Muscle of back (tissue), 13 donors: ENCODE measurements around the gene NT5DC1. TPM values are rescaled to one million over a fixed set of nuclear protein-coding genes. Genes with fewer than 3 reads are reported as not detected.

Experiments
- DNase-seq, 3 donors: peaks; one replicate each; pipeline versions ENCODE4 v3.0.0 to v3.0.0-alpha.2; 2013
- long read RNA-seq, 9 donors: transcript quantifications; one replicate each; lab custom pipeline, GENCODE V29; 2026
- polyA plus RNA-seq, 10 donors: library from polyadenylated mRNA; unstranded; fragments of 120-200 nt; gene quantifications; one replicate each; pipeline ENCODE4 v1.2.1, GENCODE V29; 2013; ENCODE audit not compliant: insufficient read length in 10 of 10

Gene NT5DC1
- polyA plus RNA-seq = 10 to 100 TPM; 15.3 to 27.1 (median 21.3) TPM
- long read RNA-seq, donor 1, full-length matches to known transcripts = 5 of 5 reads
- long read RNA-seq, donor 1, partial matches to known transcripts = 0 of 5 reads
- long read RNA-seq, donor 1, other reads (novel, unspliced or antisense) = 0 of 5 reads
- long read RNA-seq, donor 2, full-length matches to known transcripts = 4 of 4 reads
- long read RNA-seq, donor 2, partial matches to known transcripts = 0 of 4 reads
- long read RNA-seq, donor 2, other reads (novel, unspliced or antisense) = 0 of 4 reads
- long read RNA-seq, donor 3 = 0 reads
- long read RNA-seq, donor 4, full-length matches to known transcripts = 2 of 2 reads
- long read RNA-seq, donor 4, partial matches to known transcripts = 0 of 2 reads
- long read RNA-seq, donor 4, other reads (novel, unspliced or antisense) = 0 of 2 reads
- long read RNA-seq, donor 5, full-length matches to known transcripts = 4 of 4 reads
- long read RNA-seq, donor 5, partial matches to known transcripts = 0 of 4 reads
- long read RNA-seq, donor 5, other reads (novel, unspliced or antisense) = 0 of 4 reads
- long read RNA-seq, donor 6, full-length matches to known transcripts = 10 of 10 reads
- long read RNA-seq, donor 6, partial matches to known transcripts = 0 of 10 reads
- long read RNA-seq, donor 6, other reads (novel, unspliced or antisense) = 0 of 10 reads
- long read RNA-seq, donor 7, full-length matches to known transcripts = 2 of 2 reads
- long read RNA-seq, donor 7, partial matches to known transcripts = 0 of 2 reads
- long read RNA-seq, donor 7, other reads (novel, unspliced or antisense) = 0 of 2 reads
- long read RNA-seq, donor 8, full-length matches to known transcripts = 2 of 2 reads
- long read RNA-seq, donor 8, partial matches to known transcripts = 0 of 2 reads
- long read RNA-seq, donor 8, other reads (novel, unspliced or antisense) = 0 of 2 reads
- long read RNA-seq, donor 9, full-length matches to known transcripts = 1 of 1 reads
- long read RNA-seq, donor 9, partial matches to known transcripts = 0 of 1 reads
- long read RNA-seq, donor 9, other reads (novel, unspliced or antisense) = 0 of 1 reads

- peak; percentile 69 to 95 (median 84) for DNase-seq
These were observed at the start of gene NT5DC1 for GRCh38 chr6:116100419-116101301. Gene NT5DC1 (plus strand): TSS chr6:116100853. CDS start chr6:116100931, 78 bp downstream.

- no peak for DNase-seq
These were observed 49.4 kb upstream of the NT5DC1 start for GRCh38 chr6:116051244-116051643.

GRCh38 chr6:116055513-116055912, 45.1 kb upstream of the NT5DC1 start:
- no peak for DNase-seq

GRCh38 chr6:116057766-116058165, 42.9 kb upstream of the NT5DC1 start:
- no peak for DNase-seq

GRCh38 chr6:116059713-116060571, 40.7 kb upstream of the NT5DC1 start:
- no peak for DNase-seq

- DNase-seq = peak in 2 of 3 donors; percentile 13 to 46
These were observed 39.9 kb upstream of the NT5DC1 start, which contains the start of gene FRK for GRCh38 chr6:116060572-116061283. Gene FRK (minus strand): TSS chr6:116060891. CDS start chr6:116060311, 580 bp downstream.

- DNase-seq = no peak
These were observed 38.2 kb upstream of the NT5DC1 start for GRCh38 chr6:116062496-116062895.

- DNase-seq = no peak
These were observed 36.0 kb upstream of the NT5DC1 start for GRCh38 chr6:116064666-116065065.

GRCh38 chr6:116066789-116067188, 33.9 kb upstream of the NT5DC1 start:
- DNase-seq = no peak

- peak in 1 of 3 donors; percentile 39 for DNase-seq
These were observed 30.6 kb upstream of the NT5DC1 start for GRCh38 chr6:116070101-116070500.

- DNase-seq = peak in 2 of 3 donors; percentile 49 to 70
These were observed 29.9 kb upstream of the NT5DC1 start for GRCh38 chr6:116070616-116071389.

GRCh38 chr6:116072368-116072767, 28.3 kb upstream of the NT5DC1 start:
- DNase-seq = no peak

GRCh38 chr6:116073765-116074440, 26.8 kb upstream of the NT5DC1 start:
- DNase-seq = no peak

GRCh38 chr6:116074732-116075390, 25.8 kb upstream of the NT5DC1 start:
- no peak for DNase-seq

- DNase-seq = no peak
These were observed 22.1 kb upstream of the NT5DC1 start for GRCh38 chr6:116078522-116078921.

- DNase-seq = no peak
These were observed 21.7 kb upstream of the NT5DC1 start for GRCh38 chr6:116078945-116079344.

GRCh38 chr6:116083052-116083451, 17.6 kb upstream of the NT5DC1 start:
- DNase-seq = no peak
